PFSK-1 (cell line): ENCODE measurements around the gene CEP63.

ENCODE experiments used
- FOXP2 ChIP-seq: optimal IDR thresholded peaks from 2 replicates; pipeline ENCODE3; 2011; ENCODE audit warnings: borderline replicate concordance, control low read depth, inconsistent platforms; ENCODE audit not compliant: insufficient read depth; ENCODE audit errors: extremely low read length, extremely low read depth
- POLR2AphosphoS5 ChIP-seq: IDR thresholded peaks from 2 replicates; pipeline ENCODE4 v1.6.1; 2012; ENCODE audit warnings: low read depth, mild to moderate bottlenecking, control low read depth, low read length, moderate library complexity
- REST ChIP-seq, 2 experiments: IDR thresholded peaks; 2 replicates each; pipeline versions ENCODE4 v1.6.1 to v1.8.0; 2011 to 2012; ENCODE audit warnings: low read depth in 2 of 2, low read length in 2 of 2, control low read depth in 1 of 2, inconsistent platforms in 1 of 2, mild to moderate bottlenecking in 1 of 2, moderate library complexity in 1 of 2; ENCODE audit not compliant: insufficient read depth in 1 of 2
- SIN3A ChIP-seq: IDR thresholded peaks from 2 replicates; pipeline ENCODE4 v1.6.1; 2012; ENCODE audit warnings: mild to moderate bottlenecking, low read length, moderate library complexity, borderline replicate concordance; ENCODE audit not compliant: insufficient read depth
- TAF1 ChIP-seq: IDR thresholded peaks from 2 replicates; pipeline ENCODE4 v1.6.1; 2012; ENCODE audit warnings: low read length, control low read depth, borderline replicate concordance; ENCODE audit not compliant: insufficient read depth

The CEP63 gene

DNA sequence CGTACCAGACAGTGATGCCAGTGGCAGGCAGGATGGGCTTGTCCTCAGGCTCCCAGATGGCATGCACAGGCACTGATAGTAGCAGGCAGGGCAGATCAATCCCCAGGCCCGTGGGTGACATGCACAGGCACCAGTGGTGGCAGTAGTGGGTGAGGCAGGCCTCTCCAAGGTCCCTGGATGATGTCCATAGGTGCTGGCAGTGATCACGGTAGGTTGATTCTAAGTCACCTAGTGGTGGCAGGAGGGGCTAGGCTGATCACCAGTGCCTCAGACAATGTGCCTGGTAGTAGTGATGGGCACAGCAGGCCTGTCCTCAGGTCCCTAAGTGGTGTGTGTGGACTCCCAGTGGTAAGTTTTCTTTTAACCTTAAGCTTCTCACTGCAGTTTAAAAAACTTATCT is 19.6 kb downstream of the CEP63 start:
- TF ChIP-seq POLR2AphosphoS5 = no peak
- no peak for TF ChIP-seq SIN3A
- no peak for TF ChIP-seq TAF1
- no peak for TF ChIP-seq REST (IDR thresholded peaks at IDR 0.05; ENCODE audit: insufficient read depth in 1 of 2, low read depth in 2 of 2, low read length in 2 of 2)
- TF ChIP-seq FOXP2 = no peak

DNA sequence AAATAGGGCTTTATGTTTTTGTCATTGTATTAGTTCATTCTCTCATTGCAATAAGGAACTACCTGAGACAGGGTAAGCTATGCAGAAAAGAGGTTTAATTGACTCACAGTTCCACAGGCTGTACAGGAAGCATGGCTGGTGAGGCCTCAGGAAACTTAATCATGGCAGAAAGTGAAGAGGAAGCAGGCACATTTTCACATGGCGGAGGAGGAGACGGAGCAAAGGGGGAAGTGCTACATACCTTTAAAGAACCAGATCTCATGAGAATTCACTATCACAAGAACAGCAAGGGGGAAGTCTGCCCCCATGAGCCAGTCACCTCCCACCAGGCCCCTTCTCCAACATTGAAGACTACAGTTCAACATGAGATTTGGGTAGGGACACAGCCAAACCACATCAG is 25.6 kb downstream of the CEP63 start:
- TF ChIP-seq FOXP2 = no peak
- TF ChIP-seq POLR2AphosphoS5 = no peak
- TF ChIP-seq REST (IDR thresholded peaks at IDR 0.05; ENCODE audit: insufficient read depth in 1 of 2, low read depth in 2 of 2, low read length in 2 of 2) = no peak
- TF ChIP-seq TAF1 = no peak
- TF ChIP-seq SIN3A = no peak

- TF ChIP-seq SIN3A (no peak), FOXP2 (no peak), REST (IDR thresholded peaks at IDR 0.05; ENCODE audit: insufficient read depth in 1 of 2, low read depth in 2 of 2, low read length in 2 of 2) (no peak), TAF1 (no peak), POLR2AphosphoS5 (no peak)
These were observed 31.0 kb downstream of the CEP63 start for GRCh38 chr3:134516905-134517304.

DNA sequence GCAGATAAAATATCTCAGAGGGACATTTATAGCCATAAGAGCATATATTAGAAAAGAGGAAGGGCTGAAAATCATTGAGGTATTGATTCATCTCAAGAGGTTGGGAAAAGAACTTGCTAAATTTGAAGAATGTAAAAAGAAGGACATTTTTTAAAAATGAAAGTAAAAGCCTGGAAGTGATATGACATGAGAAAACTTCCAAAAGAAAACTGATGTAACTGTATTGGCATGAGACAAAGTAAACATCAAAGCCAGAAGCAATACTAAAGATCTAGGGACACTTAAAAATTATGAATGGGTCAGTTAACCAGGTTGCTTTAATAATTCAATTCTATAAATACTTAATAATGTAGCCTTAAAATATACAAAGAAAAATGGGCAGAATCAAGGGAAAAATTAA is 31.9 kb downstream of the CEP63 start:
- no peak for TF ChIP-seq TAF1
- no peak for TF ChIP-seq FOXP2
- no peak for TF ChIP-seq REST (IDR thresholded peaks at IDR 0.05; ENCODE audit: insufficient read depth in 1 of 2, low read depth in 2 of 2, low read length in 2 of 2)
- no peak for TF ChIP-seq POLR2AphosphoS5
- TF ChIP-seq SIN3A = no peak

DNA sequence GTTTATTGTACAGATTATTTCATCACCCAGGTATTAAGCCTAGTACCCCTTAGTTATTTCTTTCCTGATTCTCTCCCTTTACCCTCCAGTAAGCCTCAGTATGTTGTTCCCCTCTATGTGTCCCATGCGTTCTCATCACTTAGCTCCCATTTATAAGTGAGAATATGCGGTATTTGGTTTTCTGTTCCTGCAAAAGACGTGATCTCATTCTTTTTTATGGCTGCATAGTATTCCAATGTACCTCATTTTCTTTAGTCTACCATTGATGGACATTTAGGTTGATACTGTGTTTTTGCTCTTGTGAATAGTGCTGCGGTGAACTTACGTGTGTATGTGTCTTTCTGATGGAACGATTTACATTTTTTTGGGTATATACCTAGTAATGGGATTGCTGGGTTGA is 36.7 kb downstream of the CEP63 start:
- no peak for TF ChIP-seq TAF1
- no peak for TF ChIP-seq REST (IDR thresholded peaks at IDR 0.05; ENCODE audit: insufficient read depth in 1 of 2, low read depth in 2 of 2, low read length in 2 of 2)
- no peak for TF ChIP-seq FOXP2
- no peak for TF ChIP-seq POLR2AphosphoS5
- TF ChIP-seq SIN3A = no peak
